Measurements from ENCODE around the gene NCOA5. TPM values are rescaled to one million over a fixed set of nuclear protein-coding genes. Genes with fewer than 3 reads are reported as not detected.

NCOA5 gene
- total and polyA plus RNA-seq, 10 of the 15 experiments (the other 5 are each of a cell fraction or from before 2014, with no cell fraction given): 7.7 to 38.1 (median 30.1) TPM

- SMC1A ChIA-PET (ENCODE audit: uncharacterized antibody, unreplicated experiment): interaction anchor here (0.9 to 3.8 kb wide), 3 partner anchors 10 to 84 kb away, joined by 3 to 30 read pairs (median 7); partner anchors contain the start of gene CD40
- POLR2A ChIA-PET: interaction anchor here (1.9 to 3.6 kb wide), 2 partner anchors 9 to 12 kb away, joined by 13 to 19 read pairs; partner anchors contain the start of gene CD40
- H3K9ac ChIP-seq (ENCODE audit: control insufficient read depth, insufficient read depth, low read length): peak overlapping the region; percentile 11; the same call in 1 of the 2 replicates
- H3K79me2 ChIP-seq (ENCODE audit: control insufficient read depth, insufficient read depth, low read length): no peaks in the 10 kb centered on the region
- DNase-seq (ENCODE audit: low read depth, low spot score) (no peak), ATAC-seq (no peak), FAIRE-seq (no peak)
- H3K9me3 ChIP-seq (replicated peaks; ENCODE audit: control insufficient read depth, insufficient read depth, low read length): no peaks in the 10 kb centered on the region
- peak overlapping the region; percentile 66 for H3K4me2 ChIP-seq (ENCODE audit: control insufficient read depth, insufficient read depth)
- peak overlapping the region; percentile 69 for H3K27ac ChIP-seq (ENCODE audit: control insufficient read depth, insufficient read depth)
- intact Hi-C loops (cut with micrococcal nuclease; ENCODE audit: unreplicated experiment): no loop called here
- RAD21 ChIA-PET (ENCODE audit: unreplicated experiment): interaction anchor here (2.8 to 3.1 kb wide), 2 partner anchors 11 to 21 kb away, joined by 22 to 23 read pairs; no protein-coding TSS in a partner anchor
- BruUV-seq (replicated peaks): no TSS peak
- no peaks in the 10 kb centered on the region for H4K20me1 ChIP-seq (ENCODE audit: control insufficient read depth, insufficient read depth)
- in situ Hi-C loops (cut with MboI): no loop called here
- H3K4me1 ChIP-seq (ENCODE audit: control insufficient read depth, insufficient read depth, low read length): peaks cover 37% of the 10 kb centered on the region
- H3K36me3 ChIP-seq (ENCODE audit: control insufficient read depth in 2 of 2, insufficient read depth in 2 of 2, low read length in 1 of 2): no peaks in the 10 kb centered on the region
- CTCF ChIA-PET: interaction anchor here (0.7 to 2.8 kb wide), 7 partner anchors 10 to 241 kb away, joined by 3 to 17 read pairs (median 10); partner anchors contain the start of gene CD40
- 88% methylated on average over 14 of the region's 14 CpGs for whole genome bisulfite sequencing (ENCODE audit: insufficient coverage, insufficient replicate concordance, low lambda C conversion rate, missing lambda C conversion rate)
- H2AFZ ChIP-seq (ENCODE audit: control insufficient read depth, low read depth, low read length): no peak overlapping the region
- TF ChIP-seq ZNF24 (IDR thresholded peaks at IDR 0.05): no peak
- TF ChIP-seq, protein P1, sequence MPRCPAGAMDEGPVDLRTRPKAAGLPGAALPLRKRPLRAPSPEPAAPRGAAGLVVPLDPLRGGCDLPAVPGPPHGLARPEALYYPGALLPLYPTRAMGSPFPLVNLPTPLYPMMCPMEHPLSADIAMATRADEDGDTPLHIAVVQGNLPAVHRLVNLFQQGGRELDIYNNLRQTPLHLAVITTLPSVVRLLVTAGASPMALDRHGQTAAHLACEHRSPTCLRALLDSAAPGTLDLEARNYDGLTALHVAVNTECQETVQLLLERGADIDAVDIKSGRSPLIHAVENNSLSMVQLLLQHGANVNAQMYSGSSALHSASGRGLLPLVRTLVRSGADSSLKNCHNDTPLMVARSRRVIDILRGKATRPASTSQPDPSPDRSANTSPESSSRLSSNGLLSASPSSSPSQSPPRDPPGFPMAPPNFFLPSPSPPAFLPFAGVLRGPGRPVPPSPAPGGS (IDR thresholded peaks at IDR 0.05; ENCODE audit: borderline replicate concordance, insufficient read depth, low read depth, low read length, poor library complexity, severe bottlenecking): peak; percentile 5
- TF ChIP-seq E2F8 (IDR thresholded peaks at IDR 0.05; ENCODE audit: low read depth, partially characterized antibody): no peak
- TF ChIP-seq LARP7 (IDR thresholded peaks at IDR 0.05): peak; percentile 16; the same call in 1 of the 2 replicates
- H3K27me3 ChIP-seq (replicated peaks in 1 of 2; ENCODE audit: control insufficient read depth in 2 of 2, insufficient read depth in 2 of 2, low read length in 1 of 2): no peaks in the 10 kb centered on the region
- H3K4me3 ChIP-seq: peak overlapping the region; percentile 11; the same call in 1 of the 2 replicates
These were observed 19.2 kb upstream of the NCOA5 start for GRCh38 chr20:46108976-46109375.

Data from GM12878 (cell line).